Measurements from ENCODE around the gene COL4A2.

- TF ChIP-seq CTCF (IDR thresholded peaks at IDR 0.05; ENCODE audit: insufficient read depth, low read depth, low read length) (no peak), EZH2 (IDR thresholded peaks at IDR 0.05; ENCODE audit: insufficient read depth, low read length) (no peak)
Observed at GRCh38 chr13:110559429-110559943, 252.4 kb downstream of the COL4A2 start.

Data from astrocyte (in vitro differentiated cells and primary cell).